ENCODE measurements around the gene PHLDA2. TPM values are rescaled to one million over a fixed set of nuclear protein-coding genes. Genes with fewer than 3 reads are reported as not detected.
A peak's percentile ranks its signal among the peaks of the same experiment; 100 is the strongest.
"Not testable (repeated sequence)": the region's sequence is repeated elsewhere in the genome, so short reads cannot be mapped to it uniquely, and the experiment has no call there.

PHLDA2 gene
- total RNA-seq, 3 donors from 2014 or later = 6.9 to 11.0 (median 8.6) TPM

DNA sequence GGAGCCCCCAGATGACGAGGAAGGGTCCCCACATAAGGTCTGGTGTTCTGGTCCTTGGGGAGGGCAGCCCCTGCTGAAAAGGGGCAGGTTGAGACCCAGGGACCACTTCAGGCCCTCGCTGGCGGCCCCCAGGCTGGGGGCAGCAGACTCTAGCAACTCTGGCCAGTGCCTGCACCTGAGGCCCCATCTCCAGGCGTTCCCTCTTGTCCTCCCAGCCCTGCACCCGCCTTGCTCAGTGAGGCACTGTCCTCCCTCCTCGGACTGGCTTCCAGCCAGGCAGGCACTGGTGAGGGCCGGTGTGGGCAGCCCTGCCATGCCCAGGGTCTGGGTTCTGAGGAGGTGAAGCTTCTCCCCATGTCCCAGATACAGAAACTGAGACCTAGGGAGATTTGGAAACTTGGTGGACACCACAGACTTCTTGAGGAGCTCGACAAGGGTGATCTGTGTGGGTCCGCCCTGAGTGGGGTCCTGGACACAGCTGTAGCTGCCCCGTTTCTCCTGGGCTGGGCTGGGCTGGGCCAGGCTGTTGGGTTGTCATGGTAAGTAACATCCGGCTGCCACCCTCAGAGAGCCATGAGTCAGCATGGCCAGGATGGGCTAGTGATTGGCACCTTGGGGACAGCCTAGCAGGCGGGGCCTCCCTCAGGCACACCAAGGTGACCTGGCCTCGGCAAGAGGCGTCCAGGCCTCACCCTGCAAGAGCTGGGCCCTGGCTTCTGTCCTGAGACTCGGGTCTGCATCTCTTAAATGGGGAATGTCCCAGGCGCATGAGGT is 11.1 kb upstream of the PHLDA2 start:
- peak; percentile 55 to 61 for ATAC-seq
- peaks cover 5% of the 10 kb centered on the region for H3K36me3 Mint-ChIP-seq (ENCODE audit: insufficient read depth)

DNA sequence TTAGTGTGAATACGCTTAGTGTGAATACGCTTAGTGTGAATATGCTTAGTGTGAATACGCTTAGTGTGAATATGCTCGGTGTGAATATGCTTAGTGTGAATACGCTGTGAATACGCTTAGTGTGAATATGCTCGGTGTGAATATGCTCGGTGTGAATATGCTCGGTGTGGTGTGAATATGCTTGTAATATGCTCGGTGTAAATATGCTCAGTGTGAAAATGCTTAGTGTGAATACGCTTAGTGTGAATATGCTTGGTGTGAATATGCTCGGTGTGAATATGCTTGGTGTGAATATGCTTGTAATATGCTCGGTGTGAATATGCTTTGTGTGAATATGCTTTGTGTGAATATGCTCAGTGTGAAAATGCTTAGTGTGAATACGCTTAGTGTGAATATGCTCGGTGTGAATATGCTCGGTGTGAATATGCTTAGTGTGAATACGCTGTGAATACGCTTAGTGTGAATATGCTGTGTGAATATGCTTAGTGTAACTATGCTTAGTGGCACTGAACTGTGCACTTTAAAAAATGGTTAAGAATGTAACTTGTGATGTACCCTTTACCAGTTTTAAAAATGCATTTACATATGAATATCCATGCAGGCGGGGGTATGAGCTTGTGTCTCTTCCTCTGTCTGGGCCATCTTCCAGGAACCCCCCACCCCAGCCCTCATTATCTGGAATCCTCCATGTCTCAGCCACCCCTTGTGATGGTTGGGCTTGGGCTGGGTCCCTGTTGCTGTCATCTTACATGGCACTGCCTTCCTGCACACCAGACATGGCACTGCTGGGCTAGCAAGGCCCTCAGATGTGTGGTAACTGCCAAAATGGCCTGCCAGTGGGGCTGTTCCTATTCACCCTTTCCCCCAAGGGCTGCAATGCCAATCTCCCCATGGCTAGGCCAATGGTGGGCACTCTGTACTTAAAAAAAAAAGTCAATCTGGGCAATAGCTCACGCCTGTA is 9.5 kb upstream of the PHLDA2 start:
- H3K27me3 Mint-ChIP-seq (ENCODE audit: low read depth); H3K4me1 Mint-ChIP-seq (ENCODE audit: low read depth); ATAC-seq; H3K4me3 Mint-ChIP-seq; H3K36me3 Mint-ChIP-seq (ENCODE audit: insufficient read depth); DNase-seq: not testable (repeated sequence)
- H3K9me3 Mint-ChIP-seq = peaks cover 19% of the 10 kb centered on the region

More for the DNA sequence above, 11.1 kb upstream of the PHLDA2 start:
- DNase-seq = no peak
- H3K4me1 Mint-ChIP-seq (ENCODE audit: low read depth) = peaks cover 14% of the 10 kb centered on the region
- peaks cover 19% of the 10 kb centered on the region for H3K9me3 Mint-ChIP-seq
- no peaks in the 10 kb centered on the region for H3K27me3 Mint-ChIP-seq (ENCODE audit: low read depth)
- H3K4me3 Mint-ChIP-seq = no peak overlapping the region

DNA sequence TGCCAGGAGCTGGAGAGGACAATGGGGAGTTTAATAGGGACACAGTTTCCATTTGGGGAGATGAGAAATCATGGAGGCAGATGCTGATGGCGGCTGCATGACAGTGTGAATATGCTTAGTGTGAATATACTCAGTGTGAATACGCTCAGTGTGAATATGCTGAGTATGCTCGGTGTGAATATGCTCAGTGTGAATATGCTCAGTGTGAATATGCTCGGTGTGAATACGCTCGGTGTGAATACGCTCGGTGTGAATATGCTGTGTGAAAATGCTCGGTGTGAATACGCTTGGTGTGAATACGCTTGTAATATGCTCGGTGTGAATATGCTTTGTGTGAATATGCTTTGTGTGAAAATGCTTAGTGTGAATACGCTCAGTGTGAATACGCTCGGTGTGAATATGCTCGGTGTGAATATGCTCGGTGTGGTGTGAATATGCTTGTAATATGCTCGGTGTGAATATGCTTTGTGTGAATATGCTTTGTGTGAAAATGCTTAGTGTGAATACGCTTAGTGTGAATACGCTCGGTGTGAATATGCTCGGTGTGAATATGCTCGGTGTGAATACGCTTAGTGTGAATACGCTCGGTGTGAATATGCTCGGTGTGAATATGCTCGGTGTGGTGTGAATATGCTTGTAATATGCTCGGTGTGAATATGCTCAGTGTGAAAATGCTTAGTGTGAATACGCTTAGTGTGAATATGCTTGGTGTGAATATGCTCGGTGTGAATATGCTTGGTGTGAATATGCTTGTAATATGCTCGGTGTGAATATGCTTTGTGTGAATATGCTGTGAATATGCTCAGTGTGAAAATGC is 8.6 kb upstream of the PHLDA2 start:
- peaks cover 19% of the 10 kb centered on the region for H3K9me3 Mint-ChIP-seq
- H3K4me3 Mint-ChIP-seq; H3K4me1 Mint-ChIP-seq (ENCODE audit: low read depth); H3K27me3 Mint-ChIP-seq (ENCODE audit: low read depth); H3K36me3 Mint-ChIP-seq (ENCODE audit: insufficient read depth); DNase-seq; ATAC-seq: not testable (repeated sequence)

DNA sequence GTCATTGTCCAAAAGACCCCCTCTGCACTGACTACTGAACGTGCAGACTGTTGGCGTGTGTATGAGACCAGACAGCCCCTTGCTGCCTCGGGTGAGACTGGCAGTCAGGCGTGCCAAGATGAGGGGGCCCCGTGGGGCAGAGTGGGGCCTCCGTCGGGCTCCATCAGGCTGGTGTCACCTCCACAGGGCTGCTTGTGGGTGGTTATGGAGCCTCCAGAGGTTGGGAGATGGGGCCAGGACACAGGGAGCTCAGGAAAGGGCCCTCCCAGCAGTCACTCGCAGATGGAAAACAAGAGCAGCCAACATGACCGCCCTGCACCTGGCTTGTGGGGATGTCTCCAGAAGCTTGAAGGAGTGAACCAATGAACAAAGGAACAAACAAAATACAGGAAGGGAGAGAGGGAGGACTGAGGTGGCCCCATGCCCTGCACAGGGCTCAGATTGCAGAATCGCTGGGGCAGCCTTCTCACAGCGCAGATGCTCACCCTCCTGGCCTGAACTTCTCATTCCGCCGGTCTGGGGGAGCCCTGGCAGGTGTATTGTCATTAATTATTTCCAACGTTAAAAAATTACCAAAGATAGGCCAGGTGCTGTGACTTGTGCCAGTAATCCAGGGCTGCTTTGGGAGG is 5.5 kb upstream of the PHLDA2 start:
- no peak for ATAC-seq
- DNase-seq = no peak

DNA sequence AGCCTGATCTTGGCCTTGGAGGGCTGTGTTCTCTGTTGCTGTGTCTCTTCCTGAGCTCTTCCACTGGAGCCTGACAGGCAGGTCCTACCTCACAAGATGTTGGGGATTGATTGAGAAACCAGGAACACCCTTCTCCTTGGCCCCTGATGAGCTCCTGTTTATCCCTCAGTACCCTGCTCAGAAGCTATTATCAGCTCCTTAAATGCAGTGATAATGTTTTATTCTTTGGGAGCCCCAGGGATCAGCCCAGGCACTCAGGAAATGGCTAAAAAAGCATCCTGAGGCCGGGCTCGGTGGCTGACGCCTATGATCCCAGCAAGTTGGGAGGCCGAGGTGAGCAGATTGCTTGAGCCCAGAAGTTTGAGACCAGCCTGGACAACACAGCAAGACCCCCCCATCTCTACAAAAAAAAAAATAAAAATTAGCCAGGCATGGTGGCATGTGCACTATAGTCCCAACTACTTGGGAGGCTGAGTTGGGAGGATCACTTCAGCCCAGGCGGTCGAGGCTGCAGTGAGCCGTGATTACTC is 4.9 kb upstream of the PHLDA2 start:
- ATAC-seq (no peak), DNase-seq (no peak)
- peaks cover 2% of the 10 kb centered on the region for H3K36me3 Mint-ChIP-seq (ENCODE audit: insufficient read depth)

More for the DNA sequence above, 5.5 kb upstream of the PHLDA2 start:
- H3K9me3 Mint-ChIP-seq = peaks cover 19% of the 10 kb centered on the region
- H3K4me3 Mint-ChIP-seq = no peak overlapping the region
- H3K4me1 Mint-ChIP-seq (ENCODE audit: low read depth) = peaks cover 13% of the 10 kb centered on the region
- peaks cover 2% of the 10 kb centered on the region for H3K36me3 Mint-ChIP-seq (ENCODE audit: insufficient read depth)
- peaks cover 2% of the 10 kb centered on the region for H3K27me3 Mint-ChIP-seq (ENCODE audit: low read depth)

DNA sequence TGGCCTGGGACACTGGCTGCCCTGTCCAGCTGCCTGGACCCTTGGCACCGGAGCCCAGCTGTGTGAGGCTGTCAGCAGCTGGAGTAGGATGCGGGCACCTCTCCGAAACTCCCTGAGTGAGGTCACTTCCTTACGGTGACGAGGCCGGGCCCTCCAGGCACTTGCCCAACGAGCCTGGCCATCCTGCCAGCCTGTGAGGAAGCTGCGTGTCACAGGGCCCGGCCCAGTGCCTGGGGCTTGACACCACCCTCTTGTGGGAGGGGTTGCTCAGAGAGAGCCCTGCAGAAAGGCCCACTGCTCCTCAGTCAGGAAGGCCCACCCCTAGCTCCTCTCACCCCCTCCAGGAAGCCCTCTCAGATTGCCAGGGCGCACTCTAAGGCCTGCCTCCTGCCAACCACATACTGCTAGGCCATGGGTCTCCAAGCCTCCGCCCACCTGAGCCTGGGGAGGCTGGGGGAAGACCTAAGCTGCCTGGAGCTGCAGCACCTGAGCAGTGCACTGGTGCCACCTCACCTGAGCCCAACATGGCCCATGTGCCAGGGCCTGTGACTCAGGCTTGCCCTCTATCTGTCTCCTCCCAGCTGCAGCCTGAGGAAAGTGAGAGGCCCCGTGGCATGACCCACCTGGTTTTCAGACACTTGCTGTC is 4.3 kb upstream of the PHLDA2 start:
- no peak for DNase-seq
- ATAC-seq = peak; percentile 36 to 37
- Mint-ChIP-seq H3K9me3 (peaks cover 12% of the 10 kb centered on the region), H3K4me1 (ENCODE audit: low read depth) (peaks cover 15% of the 10 kb centered on the region), H3K4me3 (no peak overlapping the region), H3K36me3 (ENCODE audit: insufficient read depth) (peaks cover 2% of the 10 kb centered on the region), H3K27me3 (ENCODE audit: low read depth) (peaks cover 5% of the 10 kb centered on the region)

More for the DNA sequence above, 4.9 kb upstream of the PHLDA2 start:
- H3K4me3 Mint-ChIP-seq = no peak overlapping the region
- peaks cover 18% of the 10 kb centered on the region for H3K9me3 Mint-ChIP-seq
- peaks cover 12% of the 10 kb centered on the region for H3K4me1 Mint-ChIP-seq (ENCODE audit: low read depth)
- H3K27me3 Mint-ChIP-seq (ENCODE audit: low read depth) = peaks cover 3% of the 10 kb centered on the region

DNA sequence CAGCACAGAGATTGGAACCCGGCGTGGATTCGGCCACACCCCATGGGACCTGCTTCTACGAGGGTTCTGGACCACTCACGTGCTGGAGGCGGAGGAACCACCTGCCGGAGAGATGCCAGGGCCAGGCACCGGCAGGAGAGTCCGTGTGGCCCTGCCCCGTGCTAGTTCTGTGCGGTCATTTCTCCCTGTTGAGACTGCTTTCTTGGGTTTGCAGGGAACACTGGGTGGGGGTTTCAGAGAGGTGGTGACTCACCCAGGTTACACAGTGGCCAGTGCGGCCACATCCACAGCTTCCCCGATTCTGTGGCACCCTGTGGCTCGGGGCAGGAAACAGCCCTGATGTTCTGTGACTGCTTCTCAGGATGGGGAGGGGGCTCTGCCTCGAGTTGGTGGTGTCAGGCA is 3.6 kb upstream of the PHLDA2 start:
- DNase-seq = no peak
- Mint-ChIP-seq H3K36me3 (ENCODE audit: insufficient read depth) (peaks cover 2% of the 10 kb centered on the region), H3K9me3 (peaks cover 6% of the 10 kb centered on the region), H3K4me1 (ENCODE audit: low read depth) (peaks cover 20% of the 10 kb centered on the region), H3K4me3 (no peak overlapping the region), H3K27me3 (ENCODE audit: low read depth) (peaks cover 10% of the 10 kb centered on the region)
- ATAC-seq = no peak

DNA sequence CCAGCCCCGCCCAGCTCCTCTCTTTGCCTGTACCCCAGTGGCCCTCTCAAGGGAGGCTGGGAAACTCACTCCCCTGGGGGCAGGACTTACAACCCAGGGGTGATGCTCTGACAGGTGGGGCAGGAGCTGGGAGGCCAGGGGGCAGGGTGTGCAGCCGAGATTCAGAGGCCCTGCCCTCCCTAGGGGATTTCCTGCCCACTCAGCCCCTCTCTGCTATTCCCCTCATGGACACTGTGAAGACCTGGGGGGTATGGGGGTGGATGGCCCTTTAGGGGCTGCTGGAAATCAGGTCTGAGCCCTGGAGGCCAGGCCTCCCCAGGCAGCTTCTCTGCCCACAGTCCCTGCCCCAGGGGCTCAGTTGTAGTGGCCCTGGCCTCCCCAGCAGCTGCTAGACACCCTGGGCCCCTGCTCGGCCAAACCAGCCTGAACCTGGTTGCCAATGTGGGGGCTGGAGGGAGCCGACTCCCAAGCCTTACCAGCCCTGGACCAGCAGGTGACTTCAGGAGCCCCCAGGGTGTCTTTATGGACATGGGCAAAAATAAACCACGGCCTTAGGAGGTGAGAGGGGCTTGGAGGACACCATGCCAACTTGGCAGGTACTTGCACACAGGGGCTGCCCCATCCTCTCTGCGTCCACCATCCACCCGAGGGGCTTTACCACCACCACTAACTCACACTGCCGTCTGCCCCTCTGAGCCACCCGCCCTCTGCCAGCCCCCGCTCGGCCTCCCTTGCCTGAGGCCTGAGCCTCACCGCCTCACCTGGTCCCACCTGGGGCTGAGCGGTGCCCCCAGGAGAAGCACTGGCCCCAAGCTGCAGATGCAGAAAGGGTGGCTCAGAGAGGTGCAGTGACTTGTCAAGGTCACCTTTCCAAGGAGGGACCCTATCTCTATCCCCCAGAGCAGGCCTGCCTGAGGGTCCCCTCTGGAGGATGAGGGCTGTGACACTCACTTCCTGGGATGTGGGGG is 2.8 kb upstream of the PHLDA2 start:
- Mint-ChIP-seq H3K9me3 (no peaks in the 10 kb centered on the region), H3K36me3 (ENCODE audit: insufficient read depth) (no peaks in the 10 kb centered on the region), H3K27me3 (ENCODE audit: low read depth) (peaks cover 13% of the 10 kb centered on the region), H3K4me1 (ENCODE audit: low read depth) (peaks cover 24% of the 10 kb centered on the region), H3K4me3 (no peak overlapping the region)
- no peak for DNase-seq
- ATAC-seq = no peak

DNA sequence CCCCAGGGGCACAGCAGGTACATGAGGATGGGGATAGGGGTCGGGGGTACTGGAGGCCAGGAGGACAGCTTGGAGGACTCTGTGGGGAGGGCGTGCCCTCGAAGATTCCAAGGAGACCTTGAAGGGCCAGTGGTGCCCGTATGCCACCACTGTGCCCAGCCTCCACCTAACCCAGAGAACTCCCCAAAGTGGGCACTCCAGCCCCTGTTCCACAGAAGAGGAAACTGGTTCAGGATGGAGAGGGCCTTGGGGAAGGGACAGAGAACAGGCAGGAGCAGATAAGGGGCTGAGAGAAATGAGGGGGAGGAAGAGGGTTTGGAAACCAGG is 2.2 kb upstream of the PHLDA2 start:
- ATAC-seq (no peak), DNase-seq (no peak)
- peaks cover 24% of the 10 kb centered on the region for H3K4me1 Mint-ChIP-seq (ENCODE audit: low read depth)
- H3K27me3 Mint-ChIP-seq (ENCODE audit: low read depth) = peaks cover 13% of the 10 kb centered on the region
- no peaks in the 10 kb centered on the region for H3K9me3 Mint-ChIP-seq
- H3K36me3 Mint-ChIP-seq (ENCODE audit: insufficient read depth) = no peaks in the 10 kb centered on the region
- H3K4me3 Mint-ChIP-seq = no peak overlapping the region

DNA sequence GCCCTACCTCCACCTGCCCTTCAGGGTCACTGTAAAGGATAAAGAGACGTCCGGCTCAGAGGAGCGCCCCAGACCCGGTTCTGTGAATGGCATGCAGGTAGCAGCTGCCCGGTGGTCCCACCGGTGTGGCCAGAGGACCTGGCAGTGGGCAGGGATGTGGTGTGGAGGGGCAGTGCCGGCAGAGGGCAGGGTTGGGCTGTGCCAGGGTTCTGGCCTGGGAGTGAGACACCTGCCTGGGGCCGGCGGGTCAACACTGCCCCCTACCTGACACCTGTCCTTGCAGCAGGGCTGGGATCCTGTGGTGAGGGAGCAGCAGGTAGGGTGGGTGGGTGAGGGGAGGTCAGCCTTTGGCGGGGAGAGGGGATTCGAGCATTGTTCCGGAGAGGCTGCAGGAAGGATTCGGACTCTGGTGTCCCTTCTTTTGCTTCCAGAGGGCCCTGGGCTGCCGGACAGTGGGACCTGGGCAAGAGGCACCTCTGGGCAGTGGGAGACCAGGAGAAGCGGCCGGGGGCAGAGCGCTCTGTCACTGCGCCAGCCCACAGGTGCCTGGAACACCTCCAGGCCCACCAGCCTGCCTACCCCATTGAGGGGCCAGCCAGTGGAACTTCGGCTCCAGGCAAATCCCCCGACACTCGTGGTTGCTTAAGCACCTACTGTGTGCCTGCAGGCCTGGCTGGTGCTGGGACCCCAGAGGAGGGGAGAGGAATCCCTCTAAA is 1.6 kb upstream of the PHLDA2 start:
- no peaks in the 10 kb centered on the region for H3K36me3 Mint-ChIP-seq (ENCODE audit: insufficient read depth)

DNA sequence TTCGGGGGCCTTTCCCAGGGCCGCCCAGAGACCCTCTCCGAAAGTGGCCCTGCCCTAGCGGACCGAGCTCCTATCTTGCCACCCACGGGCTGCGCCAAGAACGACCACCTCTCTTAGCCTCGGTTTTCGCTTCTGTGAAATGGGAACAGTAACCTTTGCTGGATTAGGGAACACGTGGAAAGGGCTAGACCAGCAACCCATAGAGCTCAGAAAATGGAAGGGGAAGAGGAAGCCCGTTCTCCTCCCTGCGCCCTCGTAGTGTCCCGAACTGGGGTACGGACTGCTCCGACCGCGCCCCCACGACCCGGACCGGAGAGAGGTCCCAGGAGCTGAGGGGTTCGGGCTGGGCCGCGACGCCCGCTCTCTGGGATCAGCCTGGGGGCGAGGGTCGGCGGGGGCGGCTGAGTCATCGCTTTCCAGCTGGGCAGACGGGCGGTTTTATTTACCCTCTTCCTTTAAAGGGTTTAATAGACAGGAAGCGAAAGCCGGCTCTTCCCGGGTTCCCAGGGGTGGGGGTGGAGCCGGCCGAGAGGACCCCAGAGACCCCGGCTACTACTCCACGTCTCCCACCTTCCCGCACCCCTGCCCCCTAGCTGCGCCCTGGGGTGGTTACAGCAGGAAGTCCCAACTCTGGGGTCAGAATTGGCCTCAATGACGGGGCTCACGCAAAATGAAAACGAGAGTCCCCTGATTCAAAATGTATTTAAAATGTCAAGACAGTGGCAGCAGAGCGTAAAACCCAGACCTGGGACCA is 907 bp upstream of the PHLDA2 start:
- peak overlapping the region; percentile 79 for H3K4me3 Mint-ChIP-seq
- ATAC-seq = peak in 1 of 2 donors; percentile 33
- DNase-seq = peak; percentile 13
- no peaks in the 10 kb centered on the region for H3K36me3 Mint-ChIP-seq (ENCODE audit: insufficient read depth)
- H3K4me1 Mint-ChIP-seq (ENCODE audit: low read depth) = peaks cover 24% of the 10 kb centered on the region
- H3K27me3 Mint-ChIP-seq (ENCODE audit: low read depth) = peaks cover 13% of the 10 kb centered on the region
- no peaks in the 10 kb centered on the region for H3K9me3 Mint-ChIP-seq

More for the DNA sequence above, 1.6 kb upstream of the PHLDA2 start:
- Mint-ChIP-seq H3K4me1 (ENCODE audit: low read depth) (peaks cover 24% of the 10 kb centered on the region), H3K9me3 (no peaks in the 10 kb centered on the region), H3K4me3 (peak overlapping the region; percentile 79), H3K27me3 (ENCODE audit: low read depth) (peaks cover 13% of the 10 kb centered on the region)
- DNase-seq (peak; percentile 31), ATAC-seq (no peak)
